Naive thymus-derived CD8-positive, alpha-beta T cell (primary cell): ENCODE measurements around the gene LIN37. TPM values are rescaled to one million over a fixed set of nuclear protein-coding genes. Genes with fewer than 3 reads are reported as not detected.

Source experiments
- polyA plus RNA-seq, 3 donors: library from polyadenylated mRNA; unstranded; fragments of 300-500 nt; fragmentation: Illumina TruSeq; gene quantifications; one replicate each; pipeline ENCODE4 v1.2.3, GENCODE V29; 2021
- total RNA-seq, 8 experiments: library from RNA in 2 of 8; stranded (reverse) in 2 of 8; gene quantifications; one replicate each; pipeline ENCODE4 v1.2.3 and lab custom pipeline; 2021 to 2026

The LIN37 gene
- total and polyA plus RNA-seq, 5 experiments from 2014 or later, result 5.4 to 16.6 (median 14.0) TPM

Other genes with a start within 250 kb of the LIN37 start
- gene DMKN, start 234.9 kb upstream of the LIN37 start, total RNA-seq, result 1 to 10 TPM; 1.8 to 2.6 TPM
- 1 to 10 TPM in 1 of 3 donors, under 1 TPM in 2; 0.27 to 5.8 (median 0.42) TPM for gene DMKN, start 234.9 kb upstream of the LIN37 start, polyA plus RNA-seq
- gene SBSN, start 220.3 kb upstream of the LIN37 start, total RNA-seq, result under 1 TPM in 1 of 2 experiments, not detected in 1; 0.31 TPM
- gene SBSN, start 220.3 kb upstream of the LIN37 start, polyA plus RNA-seq, result not detected
- not detected for gene GAPDHS, start 215.1 kb upstream of the LIN37 start, total RNA-seq
- gene GAPDHS, start 215.1 kb upstream of the LIN37 start, polyA plus RNA-seq, result not detected
- 10 to 100 TPM; 31.1 to 34.3 TPM for gene TMEM147, start 202.9 kb upstream of the LIN37 start, total RNA-seq
- gene TMEM147, start 202.9 kb upstream of the LIN37 start, polyA plus RNA-seq, result 100 to 1,000 TPM; 151 to 159 (median 157) TPM
- not detected for gene ATP4A, start 184.9 kb upstream of the LIN37 start, total RNA-seq
- not detected for gene ATP4A, start 184.9 kb upstream of the LIN37 start, polyA plus RNA-seq
- not detected for gene PMIS2, start 162.4 kb upstream of the LIN37 start, total RNA-seq
- not detected for gene PMIS2, start 162.4 kb upstream of the LIN37 start, polyA plus RNA-seq
- gene HAUS5, start 135.8 kb upstream of the LIN37 start, total RNA-seq, result 10 to 100 TPM; 27.1 to 29.8 TPM
- gene HAUS5, start 135.8 kb upstream of the LIN37 start, polyA plus RNA-seq, result 1 to 10 TPM; 6.6 to 7.7 (median 7.2) TPM
- gene RBM42, start 119.5 kb upstream of the LIN37 start, total RNA-seq, result 10 to 100 TPM; 55.5 to 56.2 TPM
- gene RBM42, start 119.5 kb upstream of the LIN37 start, polyA plus RNA-seq, result 10 to 100 TPM; 54.1 to 59.7 (median 58.0) TPM
- 1 to 10 TPM in 1 of 2 experiments, under 1 TPM in 1; 0.55 to 1.0 TPM for gene ETV2, start 106.8 kb upstream of the LIN37 start, total RNA-seq
- gene ETV2, start 106.8 kb upstream of the LIN37 start, polyA plus RNA-seq, result under 1 TPM in 2 of 3 donors, not detected in 1; 0.27 to 0.47 TPM
- 100 to 1,000 TPM; 197 to 212 TPM for gene COX6B1, start 100.3 kb upstream of the LIN37 start, total RNA-seq
- 100 to 1,000 TPM; 824 to 920 (median 852) TPM for gene COX6B1, start 100.3 kb upstream of the LIN37 start, polyA plus RNA-seq
- not detected for gene UPK1A, start 82.1 kb upstream of the LIN37 start, total RNA-seq
- not detected for gene UPK1A, start 82.1 kb upstream of the LIN37 start, polyA plus RNA-seq
- gene ZBTB32, start 44.0 kb upstream of the LIN37 start, total RNA-seq, result under 1 TPM; 0.21 to 0.36 TPM
- gene ZBTB32, start 44.0 kb upstream of the LIN37 start, polyA plus RNA-seq, result under 1 TPM; 0.15 to 0.68 (median 0.43) TPM
- gene KMT2B, start 30.6 kb upstream of the LIN37 start, total RNA-seq, result 10 to 100 TPM; 73.9 to 79.2 TPM
- gene KMT2B, start 30.6 kb upstream of the LIN37 start, polyA plus RNA-seq, result 1 to 10 TPM in 1 of 3 donors, under 1 TPM in 2; 0.60 to 2.8 (median 0.83) TPM
- gene IGFLR1, start 6.1 kb upstream of the LIN37 start, total RNA-seq, result 10 to 100 TPM; 79.8 to 82.5 TPM
- gene IGFLR1, start 6.1 kb upstream of the LIN37 start, polyA plus RNA-seq, result 10 to 100 TPM; 70.2 to 92.7 (median 92.6) TPM
- 10 to 100 TPM; 52.7 to 53.1 TPM for gene U2AF1L4, start 3.2 kb upstream of the LIN37 start, total RNA-seq
- 10 to 100 TPM; 43.1 to 93.1 (median 76.6) TPM for gene U2AF1L4, start 3.2 kb upstream of the LIN37 start, polyA plus RNA-seq
- 10 to 100 TPM; 23.0 to 26.2 TPM for gene PSENEN, start 2.9 kb upstream of the LIN37 start, total RNA-seq
- gene PSENEN, start 2.9 kb upstream of the LIN37 start, polyA plus RNA-seq, result 10 to 100 TPM; 68.7 to 76.5 (median 71.2) TPM
- not detected for gene HSPB6, start 8.5 kb downstream of the LIN37 start, total RNA-seq
- not detected for gene HSPB6, start 8.5 kb downstream of the LIN37 start, polyA plus RNA-seq
- gene PROSER3, start 9.6 kb downstream of the LIN37 start, total RNA-seq, result 10 to 100 TPM; 42.0 to 43.5 TPM
- 1 to 10 TPM; 3.4 to 7.4 (median 5.8) TPM for gene PROSER3, start 9.6 kb downstream of the LIN37 start, polyA plus RNA-seq
- gene ARHGAP33, start 27.0 kb downstream of the LIN37 start, total RNA-seq, result 10 to 100 TPM in 1 of 2 experiments, 1 to 10 TPM in 1; 8.7 to 11.1 TPM
- under 1 TPM in 1 of 3 donors, not detected in 2; 0.13 TPM for gene ARHGAP33, start 27.0 kb downstream of the LIN37 start, polyA plus RNA-seq
- not detected for gene PRODH2, start 64.3 kb downstream of the LIN37 start, total RNA-seq
- not detected for gene PRODH2, start 64.3 kb downstream of the LIN37 start, polyA plus RNA-seq
- gene NPHS1, start 103.9 kb downstream of the LIN37 start, total RNA-seq, result under 1 TPM in 1 of 2 experiments, not detected in 1; 0.27 TPM
- under 1 TPM in 1 of 3 donors, not detected in 2; 0.50 TPM for gene NPHS1, start 103.9 kb downstream of the LIN37 start, polyA plus RNA-seq
- under 1 TPM; 0.96 to 0.99 TPM for gene KIRREL2, start 108.3 kb downstream of the LIN37 start, total RNA-seq
- gene KIRREL2, start 108.3 kb downstream of the LIN37 start, polyA plus RNA-seq, result under 1 TPM; 0.16 to 0.77 (median 0.35) TPM
- gene APLP1, start 120.0 kb downstream of the LIN37 start, total RNA-seq, result not detected
- gene APLP1, start 120.0 kb downstream of the LIN37 start, polyA plus RNA-seq, result not detected
- 10 to 100 TPM; 42.7 to 48.7 TPM for gene NFKBID, start 152.0 kb downstream of the LIN37 start, total RNA-seq
- 1 to 10 TPM; 1.2 to 2.8 (median 2.5) TPM for gene NFKBID, start 152.0 kb downstream of the LIN37 start, polyA plus RNA-seq
- 10 to 100 TPM; 85.7 to 87.7 TPM for gene HCST, start 154.0 kb downstream of the LIN37 start, total RNA-seq
- gene HCST, start 154.0 kb downstream of the LIN37 start, polyA plus RNA-seq, result 1,000 to 10,000 TPM; 1,254 to 1,751 (median 1,469) TPM
- gene TYROBP, start 159.7 kb downstream of the LIN37 start, total RNA-seq, result 1 to 10 TPM; 3.1 to 5.8 TPM
- 10 to 100 TPM in 1 of 3 donors, 1 to 10 TPM in 2; 4.4 to 72.6 (median 5.6) TPM for gene TYROBP, start 159.7 kb downstream of the LIN37 start, polyA plus RNA-seq
- gene LRFN3, start 187.8 kb downstream of the LIN37 start, total RNA-seq, result 10 to 100 TPM; 11.2 to 11.4 TPM
- gene LRFN3, start 187.8 kb downstream of the LIN37 start, polyA plus RNA-seq, result 1 to 10 TPM in 2 of 3 donors, under 1 TPM in 1; 0.62 to 1.4 (median 1.1) TPM
- 10 to 100 TPM; 19.4 to 24.2 TPM for gene SDHAF1, start 246.6 kb downstream of the LIN37 start, total RNA-seq
- 10 to 100 TPM; 31.9 to 50.9 (median 34.9) TPM for gene SDHAF1, start 246.6 kb downstream of the LIN37 start, polyA plus RNA-seq